GM12878 (cell line): ENCODE data around the gene NPHP1. TPM values are rescaled to one million over a fixed set of nuclear protein-coding genes. Genes with fewer than 3 reads are reported as not detected.

Source experiments
- ATAC-seq: fragments of 200-7000 bp; cut with Tn5 transposase; 3 replicates; pipeline ENCODE4 v1.9.1; 2020; ENCODE audit warnings: mild to moderate bottlenecking, moderate library complexity
- BruUV-seq: library from RNA; stranded (reverse); fragments of 400-500 nt; replicated peaks from 2 replicates; lab custom pipeline; 2021; lab: Mats Ljungman, UMichigan
- CTCF ChIA-PET: fragments of 300-600 bp; sonication (Branson Sonifier 250); formaldehyde crosslinking; extraction: SDS; loops from one replicate; lab custom pipeline; 2021; ENCODE audit warnings: inconsistent platforms; lab: Yijun Ruan, JAX
- POLR2A ChIA-PET: fragments of 350-600 bp; formaldehyde crosslinking; extraction: SDS; loops from one replicate; lab custom pipeline; 2021; ENCODE audit warnings: inconsistent platforms; lab: Charles Lee
- RAD21 ChIA-PET: fragments of 300-600 bp; sonication (Branson Sonifier 250); formaldehyde crosslinking; loops from one replicate; lab custom pipeline; 2023; ENCODE audit warnings: antibody characterized with exemption; ENCODE audit not compliant: unreplicated experiment; lab: Charles Lee
- SMC1A ChIA-PET: fragments of 300-600 bp; sonication (Branson Sonifier 250); formaldehyde crosslinking; loops from one replicate; lab custom pipeline; 2023; ENCODE audit not compliant: unreplicated experiment, uncharacterized antibody; lab: Charles Lee
- DNase-seq: peaks from one replicate; pipeline ENCODE4 v3.0.0-alpha.2; 2011; ENCODE audit warnings: low read depth, low spot score
- FAIRE-seq: peaks from 3 replicates; lab custom pipeline; 2011; peaks lifted over from hg19 to GRCh38; lab: Jason Lieb, UNC
- H2AFZ ChIP-seq: 2 replicates; pipeline ENCODE4 v1.6.0; 2011; ENCODE audit warnings: low read depth, low read length, control low read depth; ENCODE audit not compliant: control insufficient read depth
- H3K27ac ChIP-seq: 2 replicates; pipeline ENCODE4 v1.5.1; 2011; ENCODE audit warnings: control low read depth; ENCODE audit not compliant: control insufficient read depth, insufficient read depth
- H3K27me3 ChIP-seq, 2 experiments: replicated peaks in 1 of 2; 2 replicates each; pipeline versions ENCODE4 v1.6.0 to v1.6.1; 2011; ENCODE audit warnings: low read length in 1 of 2; ENCODE audit not compliant: control insufficient read depth in 2 of 2, insufficient read depth in 2 of 2
- H3K36me3 ChIP-seq, 2 experiments: 2 replicates each; pipeline ENCODE4 v1.5.1; 2011; ENCODE audit warnings: low read length in 1 of 2; ENCODE audit not compliant: control insufficient read depth in 2 of 2, insufficient read depth in 2 of 2
- H3K4me1 ChIP-seq: 2 replicates; pipeline ENCODE4 v1.6.1; 2011; ENCODE audit warnings: mild to moderate bottlenecking, low read length, moderate library complexity, mixed read lengths; ENCODE audit not compliant: control insufficient read depth, insufficient read depth
- H3K4me2 ChIP-seq: 2 replicates; pipeline ENCODE4 v1.6.0; 2011; ENCODE audit warnings: control low read depth; ENCODE audit not compliant: control insufficient read depth, insufficient read depth
- H3K4me3 ChIP-seq: fragments of 200-600 bp; sonication (generic); 2 replicates; pipeline ENCODE4 v1.5.1; 2016
- H3K79me2 ChIP-seq: 2 replicates; pipeline ENCODE4 v1.6.0; 2011; ENCODE audit warnings: low read length; ENCODE audit not compliant: control insufficient read depth, insufficient read depth
- H3K9ac ChIP-seq: 2 replicates; pipeline ENCODE4 v1.8.0; 2011; ENCODE audit warnings: low read length, control low read depth, mixed read lengths; ENCODE audit not compliant: control insufficient read depth, insufficient read depth
- H3K9me3 ChIP-seq: replicated peaks from 3 replicates; pipeline ENCODE4 v1.5.1; 2011; ENCODE audit warnings: mild to moderate bottlenecking, low read length; ENCODE audit not compliant: control insufficient read depth, insufficient read depth
- H4K20me1 ChIP-seq: 2 replicates; pipeline ENCODE4 v1.6.0; 2011; ENCODE audit not compliant: control insufficient read depth, insufficient read depth
- CBFB ChIP-seq: IDR thresholded peaks from 2 replicates; pipeline ENCODE4 v1.6.1; 2016; ENCODE audit warnings: antibody characterized with exemption, low read depth
- CBX3 ChIP-seq: fragments of 200-600 bp; sonication (generic); IDR thresholded peaks from 2 replicates; pipeline ENCODE4 v1.6.1; 2016; ENCODE audit warnings: low read depth, borderline replicate concordance
- CBX5 ChIP-seq: sonication (generic); IDR thresholded peaks from 2 replicates; pipeline ENCODE4 v1.6.1; 2016; ENCODE audit warnings: low read depth, moderate library complexity, mild to moderate bottlenecking, inconsistent platforms
- CEBPB ChIP-seq, 2 experiments: fragments of 150-350 bp in 1 of 2; IDR thresholded peaks; 2 replicates each; pipeline ENCODE4 v1.6.1; 2012 to 2014; ENCODE audit warnings: low read depth in 2 of 2, low read length in 2 of 2, borderline replicate concordance in 1 of 2, inconsistent platforms in 1 of 2
- CHD1 ChIP-seq: IDR thresholded peaks from 2 replicates; pipeline ENCODE4 v1.6.1; 2012; ENCODE audit warnings: low read depth, low read length, improper control_type of control experiment
- CHD2 ChIP-seq: IDR thresholded peaks from 2 replicates; pipeline ENCODE4 v1.6.1; 2011; ENCODE audit warnings: low read depth, low read length, improper control_type of control experiment, borderline replicate concordance
- EGR1 ChIP-seq, 2 experiments: IDR thresholded peaks; 1 replicate in 1 of 2; 2 replicates in 1 of 2; pipeline ENCODE4 v1.6.1; 2011 to 2012; ENCODE audit warnings: low read depth in 2 of 2, low read length in 2 of 2, borderline replicate concordance in 1 of 2, mild to moderate bottlenecking in 1 of 2, moderate library complexity in 1 of 2
- HSF1 ChIP-seq: fragments of 150-350 bp; IDR thresholded peaks from 2 replicates; pipeline ENCODE4 v1.6.1; 2014; ENCODE audit warnings: mild to moderate bottlenecking, low read depth, low read length
- KLF5 ChIP-seq: fragments of 450-650 bp; IDR thresholded peaks from 2 replicates; pipeline ENCODE4 v1.6.1; 2014; ENCODE audit warnings: mild to moderate bottlenecking; ENCODE audit not compliant: partially characterized antibody
- NR2C1 ChIP-seq: fragments of 450-650 bp; IDR thresholded peaks from 2 replicates; pipeline ENCODE4 v1.6.1; 2017; ENCODE audit warnings: antibody characterized with exemption, mild to moderate bottlenecking, moderate library complexity
- NR2F1 ChIP-seq: fragments of 450-650 bp; conservative IDR thresholded peaks from 2 replicates; pipeline ENCODE4 v1.6.1; 2017; ENCODE audit warnings: mild to moderate bottlenecking
- RUNX3 ChIP-seq: IDR thresholded peaks from 2 replicates; pipeline ENCODE4 v1.6.1; 2012; ENCODE audit warnings: low read length, inconsistent platforms
- SREBF2 ChIP-seq: IDR thresholded peaks from 2 replicates; pipeline ENCODE4 v1.6.1; 2012; ENCODE audit warnings: mild to moderate bottlenecking, low read length
- TCF12 ChIP-seq: IDR thresholded peaks from 2 replicates; pipeline ENCODE4 v1.6.1; 2011; ENCODE audit warnings: low read depth, mild to moderate bottlenecking, low read length
- USF2 ChIP-seq: IDR thresholded peaks from 2 replicates; pipeline ENCODE4 v1.6.1; 2011; ENCODE audit warnings: low read depth, low read length, improper control_type of control experiment, borderline replicate concordance
- ZNF384 ChIP-seq: IDR thresholded peaks from 2 replicates; pipeline ENCODE4 v1.6.1; 2012; ENCODE audit warnings: low read depth, mild to moderate bottlenecking, low read length, improper control_type of control experiment, borderline replicate concordance
- ZNF687 ChIP-seq: fragments of 450-650 bp; IDR thresholded peaks from 2 replicates; pipeline ENCODE4 v1.6.1; 2017; ENCODE audit warnings: mild to moderate bottlenecking, moderate library complexity
- in situ Hi-C: fragments of 300-500 bp; cut with MboI; formaldehyde crosslinking; loops from 9 replicates; pipeline ENCODE4 v1.14.3; 2018; ENCODE audit warnings: mixed read lengths
- intact Hi-C: fragments of 100-400 bp; cut with micrococcal nuclease; formaldehyde crosslinking; loops from one replicate; pipeline ENCODE4 v1.14.2; 2022; ENCODE audit not compliant: unreplicated experiment
- polyA plus RNA-seq, 11 experiments: library from polyadenylated mRNA; depleted of rRNA in 4 of 11; unstranded in 6 of 11; stranded (reverse) in 5 of 11; fragments of >200 nt; fragmentation: Nextera tagmentation in 4 of 11; fragmentation: Illumina TruSeq in 1 of 11; extraction: Ambion mirVana in 4 of 11; extraction: Trizol in 1 of 11; gene quantifications; 1 replicate in 1 of 11; 2 replicates in 10 of 11; pipeline versions ENCODE4 v1.2.1 to v1.2.3, GENCODE V29; 2011 to 2016; ENCODE audit warnings: inconsistent platforms in 2 of 11, missing spikeins in 2 of 11, low read depth in 1 of 11
- total RNA-seq, 4 experiments: library from RNA; depleted of rRNA in 3 of 4; stranded (reverse); fragments of >200 nt in 3 of 4; fragmentation: Illumina TruSeq in 1 of 4; extraction: Trizol in 1 of 4; gene quantifications; 2 replicates each; pipeline versions ENCODE4 v1.2.1 to v1.2.3, GENCODE V29; 2013 to 2021
- TF ChIP-seq, protein P1 (sequence below): IDR thresholded peaks from 2 replicates; pipeline ENCODE4 v1.6.1; 2011; ENCODE audit warnings: mild to moderate bottlenecking, low read depth, low read length, moderate library complexity; ENCODE audit not compliant: insufficient replicate concordance

NPHP1 gene
- total and polyA plus RNA-seq, 10 of the 15 experiments (the other 5 are each of a cell fraction or from before 2014, with no cell fraction given), result 0.23 to 3.5 (median 1.2) TPM

DNA sequence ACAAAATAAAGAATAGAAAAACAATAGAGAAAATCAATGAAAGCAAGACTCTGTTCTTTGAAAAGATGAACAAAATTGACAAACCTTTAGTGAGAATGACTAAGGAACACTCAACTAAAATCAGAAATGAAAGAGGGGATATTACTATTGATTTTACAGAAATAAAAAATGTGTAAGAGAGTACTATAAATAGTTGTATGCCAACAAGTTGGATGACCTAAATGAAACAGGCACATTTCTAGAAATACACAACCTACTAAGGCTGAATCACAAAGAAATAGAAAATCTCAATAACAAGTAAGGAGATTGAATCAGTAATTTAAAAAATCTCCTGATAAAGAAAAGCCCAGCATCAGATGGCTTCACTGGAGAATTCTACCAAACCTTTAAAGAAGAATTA is 70.8 kb downstream of the NPHP1 start:
- Histone ChIP-seq H3K79me2 (no peaks in the 10 kb centered on the region), H3K27ac (no peak overlapping the region)
- DNase-seq, result no peak
- CTCF ChIA-PET, result no interaction called here
- intact Hi-C loops, result no loop called here
- SMC1A ChIA-PET, result no interaction called here
- TF ChIP-seq CHD2 (no peak), ZNF687 (no peak), CBX3 (no peak), SREBF2 (no peak), CBFB (no peak), TCF12 (no peak), NR2F1 (no peak), RUNX3 (no peak), NR2C1 (no peak), HSF1 (no peak), ZNF384 (no peak), CBX5 (no peak), KLF5 (no peak), EGR1 (IDR thresholded peaks at IDR 0.05; ENCODE audit: borderline replicate concordance in 1 of 2, low read depth in 2 of 2, low read length in 2 of 2) (no peak), CEBPB (IDR thresholded peaks at IDR 0.05; ENCODE audit: borderline replicate concordance in 1 of 2, low read depth in 2 of 2, low read length in 2 of 2) (no peak), USF2 (no peak), CHD1 (no peak)
- TF ChIP-seq, protein P1, sequence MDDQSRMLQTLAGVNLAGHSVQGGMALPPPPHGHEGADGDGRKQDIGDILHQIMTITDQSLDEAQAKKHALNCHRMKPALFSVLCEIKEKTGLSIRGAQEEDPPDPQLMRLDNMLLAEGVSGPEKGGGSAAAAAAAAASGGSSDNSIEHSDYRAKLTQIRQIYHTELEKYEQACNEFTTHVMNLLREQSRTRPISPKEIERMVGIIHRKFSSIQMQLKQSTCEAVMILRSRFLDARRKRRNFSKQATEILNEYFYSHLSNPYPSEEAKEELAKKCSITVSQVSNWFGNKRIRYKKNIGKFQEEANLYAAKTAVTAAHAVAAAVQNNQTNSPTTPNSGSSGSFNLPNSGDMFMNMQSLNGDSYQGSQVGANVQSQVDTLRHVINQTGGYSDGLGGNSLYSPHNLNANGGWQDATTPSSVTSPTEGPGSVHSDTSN, result no peak
- TF ChIP-seq, all 136 proteins: peak for 0
- Histone ChIP-seq H4K20me1 (no peaks in the 10 kb centered on the region), H3K4me3 (no peak overlapping the region), H3K4me1 (no peaks in the 10 kb centered on the region), H2AFZ (no peak overlapping the region), H3K27me3 (no peaks in the 10 kb centered on the region; a peak in 1 of 4 replicates), H3K9ac (no peak overlapping the region), H3K36me3 (no peaks in the 10 kb centered on the region), H3K4me2 (no peak overlapping the region), H3K9me3 (no peaks in the 10 kb centered on the region)
- RAD21 ChIA-PET, result no interaction called here
- POLR2A ChIA-PET, result no interaction called here
- ATAC-seq, result no peak
- no TSS peak for BruUV-seq
- in situ Hi-C loops, result no loop called here
- FAIRE-seq, result no peak
